ENCODE data around the gene CFAP119.

DNA sequence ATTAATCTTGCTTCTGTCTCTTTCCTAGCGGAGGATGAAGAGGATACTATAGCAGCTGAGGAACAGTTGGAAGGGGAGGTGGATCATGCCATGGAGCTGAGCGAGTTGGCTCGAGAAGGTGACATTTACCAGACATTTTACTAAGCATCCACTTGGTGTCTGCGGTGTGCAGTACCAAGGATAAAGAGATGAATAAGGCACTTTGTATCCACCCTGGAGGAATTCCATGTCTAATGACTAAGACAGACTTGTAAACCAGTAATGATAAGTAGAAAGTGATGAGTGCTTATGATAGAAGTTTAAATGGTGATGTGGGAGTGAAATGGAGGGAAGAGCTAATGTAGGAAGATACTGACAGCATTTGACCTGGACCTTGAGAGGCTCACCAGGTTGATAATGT lies 50.9 kb downstream of the CFAP119 start:
- TF ChIP-seq, protein P1, sequence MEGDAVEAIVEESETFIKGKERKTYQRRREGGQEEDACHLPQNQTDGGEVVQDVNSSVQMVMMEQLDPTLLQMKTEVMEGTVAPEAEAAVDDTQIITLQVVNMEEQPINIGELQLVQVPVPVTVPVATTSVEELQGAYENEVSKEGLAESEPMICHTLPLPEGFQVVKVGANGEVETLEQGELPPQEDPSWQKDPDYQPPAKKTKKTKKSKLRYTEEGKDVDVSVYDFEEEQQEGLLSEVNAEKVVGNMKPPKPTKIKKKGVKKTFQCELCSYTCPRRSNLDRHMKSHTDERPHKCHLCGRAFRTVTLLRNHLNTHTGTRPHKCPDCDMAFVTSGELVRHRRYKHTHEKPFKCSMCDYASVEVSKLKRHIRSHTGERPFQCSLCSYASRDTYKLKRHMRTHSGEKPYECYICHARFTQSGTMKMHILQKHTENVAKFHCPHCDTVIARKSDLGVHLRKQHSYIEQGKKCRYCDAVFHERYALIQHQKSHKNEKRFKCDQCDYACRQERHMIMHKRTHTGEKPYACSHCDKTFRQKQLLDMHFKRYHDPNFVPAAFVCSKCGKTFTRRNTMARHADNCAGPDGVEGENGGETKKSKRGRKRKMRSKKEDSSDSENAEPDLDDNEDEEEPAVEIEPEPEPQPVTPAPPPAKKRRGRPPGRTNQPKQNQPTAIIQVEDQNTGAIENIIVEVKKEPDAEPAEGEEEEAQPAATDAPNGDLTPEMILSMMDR (IDR thresholded peaks at IDR 0.05; ENCODE audit: low read depth, low read length, missing input control): no peak
- TF ChIP-seq EGR1 (IDR thresholded peaks at IDR 0.05; ENCODE audit: low read depth in 2 of 2) (no peak), TAF1 (conservative IDR thresholded peaks at IDR 0.05) (no peak), FOXA1 (IDR thresholded peaks at IDR 0.05) (no peak), JUND (IDR thresholded peaks at IDR 0.05) (no peak), HNF4G (IDR thresholded peaks at IDR 0.05) (no peak), NR2F2 (IDR thresholded peaks at IDR 0.05) (no peak), RAD21 (IDR thresholded peaks at IDR 0.05) (no peak), YY1 (IDR thresholded peaks at IDR 0.05) (no peak)
- TF ChIP-seq, protein P2, sequence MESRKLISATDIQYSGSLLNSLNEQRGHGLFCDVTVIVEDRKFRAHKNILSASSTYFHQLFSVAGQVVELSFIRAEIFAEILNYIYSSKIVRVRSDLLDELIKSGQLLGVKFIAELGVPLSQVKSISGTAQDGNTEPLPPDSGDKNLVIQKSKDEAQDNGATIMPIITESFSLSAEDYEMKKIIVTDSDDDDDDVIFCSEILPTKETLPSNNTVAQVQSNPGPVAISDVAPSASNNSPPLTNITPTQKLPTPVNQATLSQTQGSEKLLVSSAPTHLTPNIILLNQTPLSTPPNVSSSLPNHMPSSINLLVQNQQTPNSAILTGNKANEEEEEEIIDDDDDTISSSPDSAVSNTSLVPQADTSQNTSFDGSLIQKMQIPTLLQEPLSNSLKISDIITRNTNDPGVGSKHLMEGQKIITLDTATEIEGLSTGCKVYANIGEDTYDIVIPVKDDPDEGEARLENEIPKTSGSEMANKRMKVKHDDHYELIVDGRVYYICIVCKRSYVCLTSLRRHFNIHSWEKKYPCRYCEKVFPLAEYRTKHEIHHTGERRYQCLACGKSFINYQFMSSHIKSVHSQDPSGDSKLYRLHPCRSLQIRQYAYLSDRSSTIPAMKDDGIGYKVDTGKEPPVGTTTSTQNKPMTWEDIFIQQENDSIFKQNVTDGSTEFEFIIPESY (IDR thresholded peaks at IDR 0.05): no peak
- TF ChIP-seq, protein P3, sequence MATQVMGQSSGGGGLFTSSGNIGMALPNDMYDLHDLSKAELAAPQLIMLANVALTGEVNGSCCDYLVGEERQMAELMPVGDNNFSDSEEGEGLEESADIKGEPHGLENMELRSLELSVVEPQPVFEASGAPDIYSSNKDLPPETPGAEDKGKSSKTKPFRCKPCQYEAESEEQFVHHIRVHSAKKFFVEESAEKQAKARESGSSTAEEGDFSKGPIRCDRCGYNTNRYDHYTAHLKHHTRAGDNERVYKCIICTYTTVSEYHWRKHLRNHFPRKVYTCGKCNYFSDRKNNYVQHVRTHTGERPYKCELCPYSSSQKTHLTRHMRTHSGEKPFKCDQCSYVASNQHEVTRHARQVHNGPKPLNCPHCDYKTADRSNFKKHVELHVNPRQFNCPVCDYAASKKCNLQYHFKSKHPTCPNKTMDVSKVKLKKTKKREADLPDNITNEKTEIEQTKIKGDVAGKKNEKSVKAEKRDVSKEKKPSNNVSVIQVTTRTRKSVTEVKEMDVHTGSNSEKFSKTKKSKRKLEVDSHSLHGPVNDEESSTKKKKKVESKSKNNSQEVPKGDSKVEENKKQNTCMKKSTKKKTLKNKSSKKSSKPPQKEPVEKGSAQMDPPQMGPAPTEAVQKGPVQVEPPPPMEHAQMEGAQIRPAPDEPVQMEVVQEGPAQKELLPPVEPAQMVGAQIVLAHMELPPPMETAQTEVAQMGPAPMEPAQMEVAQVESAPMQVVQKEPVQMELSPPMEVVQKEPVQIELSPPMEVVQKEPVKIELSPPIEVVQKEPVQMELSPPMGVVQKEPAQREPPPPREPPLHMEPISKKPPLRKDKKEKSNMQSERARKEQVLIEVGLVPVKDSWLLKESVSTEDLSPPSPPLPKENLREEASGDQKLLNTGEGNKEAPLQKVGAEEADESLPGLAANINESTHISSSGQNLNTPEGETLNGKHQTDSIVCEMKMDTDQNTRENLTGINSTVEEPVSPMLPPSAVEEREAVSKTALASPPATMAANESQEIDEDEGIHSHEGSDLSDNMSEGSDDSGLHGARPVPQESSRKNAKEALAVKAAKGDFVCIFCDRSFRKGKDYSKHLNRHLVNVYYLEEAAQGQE (IDR thresholded peaks at IDR 0.05): no peak
- TF ChIP-seq, protein P4, sequence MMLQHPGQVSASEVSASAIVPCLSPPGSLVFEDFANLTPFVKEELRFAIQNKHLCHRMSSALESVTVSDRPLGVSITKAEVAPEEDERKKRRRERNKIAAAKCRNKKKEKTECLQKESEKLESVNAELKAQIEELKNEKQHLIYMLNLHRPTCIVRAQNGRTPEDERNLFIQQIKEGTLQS (IDR thresholded peaks at IDR 0.05): no peak
- TF ChIP-seq, protein P5, sequence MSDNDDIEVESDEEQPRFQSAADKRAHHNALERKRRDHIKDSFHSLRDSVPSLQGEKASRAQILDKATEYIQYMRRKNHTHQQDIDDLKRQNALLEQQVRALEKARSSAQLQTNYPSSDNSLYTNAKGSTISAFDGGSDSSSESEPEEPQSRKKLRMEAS (IDR thresholded peaks at IDR 0.05): no peak
